SK-N-SH (cell line): ENCODE data around the gene ADAMTS4. TPM values are rescaled to one million over a fixed set of nuclear protein-coding genes. Genes with fewer than 3 reads are reported as not detected.

Experiments
- CTCF ChIA-PET: fragments of 300-600, 350-600 bp; formaldehyde crosslinking; extraction: SDS; loops from one replicate; lab custom pipeline; 2021; lab: Yijun Ruan, JAX
- POLR2A ChIA-PET: fragments of 350-600 bp; sonication (Branson Sonifier 250); formaldehyde crosslinking; extraction: SDS; loops from one replicate; lab custom pipeline; 2020; ENCODE audit warnings: antibody characterized with exemption, inconsistent platforms; lab: Yijun Ruan, JAX
- DNase-seq: peaks from one replicate; pipeline ENCODE4 v3.0.0; 2012
- H2AFZ ChIP-seq: fragments of 200-600 bp; sonication (generic); 2 replicates; pipeline ENCODE4 v1.8.1; 2016; ENCODE audit warnings: antibody characterized with exemption, mild to moderate bottlenecking, low read depth
- H3F3A ChIP-seq: fragments of 200-600 bp; sonication (generic); replicated peaks from 2 replicates; pipeline ENCODE3; 2016; ENCODE audit warnings: antibody characterized with exemption, mild to moderate bottlenecking; ENCODE audit not compliant: insufficient read depth
- H3K27ac ChIP-seq, 2 experiments: fragments of 200-500 bp in 1 of 2; fragments of 200-600 bp in 1 of 2; sonication (Bioruptor generic) in 1 of 2; sonication (generic), shearing (Covaris generic) in 1 of 2; 2 replicates each; pipeline versions ENCODE4 v1.5.1 to v1.6.1; 2014 to 2016; ENCODE audit warnings: low read depth in 2 of 2, inconsistent platforms in 1 of 2, low read length in 1 of 2, mild to moderate bottlenecking in 1 of 2, mixed read lengths in 1 of 2
- H3K27me3 ChIP-seq: fragments of 200-600 bp; sonication (generic), shearing (Covaris generic); 2 replicates; pipeline ENCODE4 v1.6.1; 2016; ENCODE audit warnings: mixed run types; ENCODE audit not compliant: insufficient read depth
- H3K36me3 ChIP-seq, 2 experiments: fragments of 200-500 bp in 1 of 2; fragments of 200-600 bp in 1 of 2; sonication (Bioruptor generic) in 1 of 2; sonication (generic) in 1 of 2; replicated peaks in 1 of 2; 2 replicates each; pipeline versions ENCODE3 to v1.5.1; 2014 to 2016; ENCODE audit warnings: low read length in 1 of 2, mild to moderate bottlenecking in 1 of 2; ENCODE audit not compliant: insufficient read depth in 2 of 2, control insufficient read depth in 1 of 2
- H3K4me1 ChIP-seq, 2 experiments: fragments of 200-500 bp in 1 of 2; fragments of 200-600 bp in 1 of 2; sonication (Bioruptor generic) in 1 of 2; sonication (generic), shearing (Covaris generic) in 1 of 2; 2 replicates each; pipeline versions ENCODE4 v1.5.1 to v1.6.1; 2014 to 2016; ENCODE audit warnings: low read depth in 1 of 2, low read length in 1 of 2, mixed run types in 1 of 2; ENCODE audit not compliant: insufficient read depth in 2 of 2, control insufficient read depth in 1 of 2
- H3K4me2 ChIP-seq: fragments of 200-600 bp; sonication (generic), shearing (Covaris generic); 2 replicates; pipeline ENCODE4 v1.6.1; 2017; ENCODE audit warnings: mixed run types
- H3K4me3 ChIP-seq, 2 experiments: fragments of 200-500 bp in 1 of 2; fragments of 200-600 bp in 1 of 2; sonication (Bioruptor generic) in 1 of 2; sonication (generic), shearing (Covaris generic) in 1 of 2; 2 replicates each; pipeline versions ENCODE4 v1.5.1 to v1.8.1; 2014 to 2016; ENCODE audit warnings: low read depth in 2 of 2, inconsistent platforms in 1 of 2, low read length in 1 of 2, mild to moderate bottlenecking in 1 of 2, mixed read lengths in 1 of 2, moderate library complexity in 1 of 2
- H3K79me2 ChIP-seq: fragments of 200-600 bp; sonication (generic); 2 replicates; pipeline ENCODE4 v1.8.1; 2017; ENCODE audit warnings: mild to moderate bottlenecking; ENCODE audit not compliant: insufficient read depth
- H3K9ac ChIP-seq: fragments of 200-600 bp; sonication (generic); 2 replicates; pipeline ENCODE4 v1.6.1; 2017; ENCODE audit warnings: mixed run types
- H3K9me2 ChIP-seq: fragments of 200-600 bp; sonication (generic); 2 replicates; pipeline ENCODE4 v1.6.1; 2017; ENCODE audit warnings: mixed run types
- H3K9me3 ChIP-seq: fragments of 200-600 bp; sonication (generic); 2 replicates; pipeline ENCODE4 v1.6.1; 2017; ENCODE audit warnings: mixed run types, mild to moderate bottlenecking, moderate library complexity
- H4K20me1 ChIP-seq: fragments of 200-600 bp; sonication (generic); 2 replicates; pipeline ENCODE4 v1.6.1; 2017; ENCODE audit warnings: mild to moderate bottlenecking, mixed run types; ENCODE audit not compliant: insufficient read depth
- CTCF ChIP-seq: fragments of 200-600 bp; sonication (generic); IDR thresholded peaks from 2 replicates; pipeline ENCODE4 v1.6.1; 2017; ENCODE audit warnings: antibody characterized with exemption, mild to moderate bottlenecking, moderate library complexity
- EP300 ChIP-seq, 2 experiments: IDR thresholded peaks; 2 replicates each; pipeline versions ENCODE4 v1.4.0 to v1.6.1; 2012; ENCODE audit warnings: borderline replicate concordance in 1 of 2, low read depth in 1 of 2, low read length in 1 of 2
- FOSL2 ChIP-seq: IDR thresholded peaks from 2 replicates; pipeline ENCODE4 v1.4.0; 2012; ENCODE audit warnings: low read depth, mild to moderate bottlenecking, moderate library complexity, borderline replicate concordance
- FOXM1 ChIP-seq: IDR thresholded peaks from 2 replicates; pipeline ENCODE4 v1.4.0; 2012; ENCODE audit warnings: low read depth, mild to moderate bottlenecking
- GABPA ChIP-seq: IDR thresholded peaks from 2 replicates; pipeline ENCODE4 v1.4.0; 2012; ENCODE audit warnings: low read depth, mild to moderate bottlenecking
- MEF2A ChIP-seq: IDR thresholded peaks from 2 replicates; pipeline ENCODE4 v1.4.0; 2012; ENCODE audit warnings: low read depth, borderline replicate concordance
- MXI1 ChIP-seq: IDR thresholded peaks from 2 replicates; pipeline ENCODE4 v1.6.1; 2012; ENCODE audit warnings: mild to moderate bottlenecking, low read depth, low read length, improper control_type of control experiment
- RAD21 ChIP-seq: IDR thresholded peaks from 2 replicates; pipeline ENCODE4 v1.6.1; 2012; ENCODE audit warnings: mild to moderate bottlenecking, low read length
- RCOR1 ChIP-seq: fragments of 150-350 bp; IDR thresholded peaks from 2 replicates; pipeline ENCODE4 v1.6.1; 2017; ENCODE audit warnings: antibody characterized with exemption, low read length
- RXRA ChIP-seq: IDR thresholded peaks from 2 replicates; pipeline ENCODE4 v1.4.0; 2012; ENCODE audit warnings: low read depth, mild to moderate bottlenecking, borderline replicate concordance
- SIN3A ChIP-seq: IDR thresholded peaks from 2 replicates; pipeline ENCODE4 v1.6.1; 2012; ENCODE audit warnings: low read depth, mild to moderate bottlenecking, low read length, moderate library complexity, borderline replicate concordance
- SMC3 ChIP-seq: IDR thresholded peaks from 2 replicates; pipeline ENCODE4 v1.6.1; 2012; ENCODE audit warnings: low read depth, low read length, improper control_type of control experiment
- TAF1 ChIP-seq: IDR thresholded peaks from 2 replicates; pipeline ENCODE4 v1.6.1; 2012; ENCODE audit warnings: low read depth, mild to moderate bottlenecking, low read length, moderate library complexity, borderline replicate concordance
- TEAD4 ChIP-seq: IDR thresholded peaks from 2 replicates; pipeline ENCODE4 v1.4.0; 2012; ENCODE audit warnings: mild to moderate bottlenecking, borderline replicate concordance; ENCODE audit not compliant: insufficient read depth
- USF1 ChIP-seq: IDR thresholded peaks from 2 replicates; pipeline ENCODE4 v1.4.0; 2012; ENCODE audit warnings: low read depth, borderline replicate concordance
- USF2 ChIP-seq: fragments of 150-350 bp; IDR thresholded peaks from 2 replicates; pipeline ENCODE4 v1.6.1; 2017; ENCODE audit warnings: antibody characterized with exemption, low read length, low read depth, borderline replicate concordance
- ZBTB33 ChIP-seq: IDR thresholded peaks from 2 replicates; pipeline ENCODE4 v1.4.0; 2012; ENCODE audit warnings: low read depth, borderline replicate concordance
- WGBS: methylation state at CpG from one replicate; pipeline ENCODE4 v1.1.6; 2017; ENCODE audit warnings: low lambda C conversion rate; 5-methylcytosine and 5-hydroxymethylcytosine counted together
- polyA plus RNA-seq, 3 experiments: library from polyadenylated mRNA; depleted of rRNA; stranded (reverse); fragments of >200 nt; gene quantifications; 2 replicates each; pipeline ENCODE4 v1.2.3, GENCODE V29; 2012

The ADAMTS4 gene
- polyA plus RNA-seq, 1 of the 3 experiments (the other 2 are of a cell fraction): 1.2 TPM

- TF ChIP-seq ZBTB33 (no peak), RAD21 (no peak), FOXM1 (no peak), RXRA (no peak), RCOR1 (no peak), USF2 (no peak), USF1 (no peak), MEF2A (no peak), TEAD4 (no peak), EP300 (IDR thresholded peaks at IDR 0.05; ENCODE audit: borderline replicate concordance in 1 of 2, low read depth in 1 of 2, low read length in 1 of 2) (no peak), GABPA (no peak), TAF1 (no peak), CTCF (no peak), SIN3A (no peak), MXI1 (no peak), SMC3 (no peak), FOSL2 (no peak)
- CTCF ChIA-PET: interaction anchor here (0.7 kb wide), 2 partner anchors 13 to 817 kb away, joined by 3 to 4 read pairs; partner anchors contain the start of gene USP21
- H2AFZ ChIP-seq: no peak overlapping the region
- no peaks in the 10 kb centered on the region for H3K9me3 ChIP-seq
- no peak overlapping the region for H3K4me2 ChIP-seq
- no peak overlapping the region for H3K27ac ChIP-seq
- H3K4me3 ChIP-seq: no peak overlapping the region
- H3F3A ChIP-seq: no peaks in the 10 kb centered on the region
- no peaks in the 10 kb centered on the region for H4K20me1 ChIP-seq
- DNase-seq: no peak
- POLR2A ChIA-PET: interaction anchor here (1.4 kb wide), 1 partner anchor 10 kb away, joined by 4 read pairs; no protein-coding TSS in a partner anchor
- peaks cover 16% of the 10 kb centered on the region; the same call in 1 of the 2 replicates for H3K79me2 ChIP-seq
- H3K9me2 ChIP-seq: no peaks in the 10 kb centered on the region
- H3K4me1 ChIP-seq: peaks cover 0 to 22% of the 10 kb centered on the region in 2 experiments; a peak in 1 of 4 replicates
- WGBS: 90% methylated on average over 12 of the region's 12 CpGs
- H3K9ac ChIP-seq: no peak overlapping the region
- H3K36me3 ChIP-seq: peaks cover 37 to 61% of the 10 kb centered on the region in 2 experiments
- H3K27me3 ChIP-seq: no peaks in the 10 kb centered on the region
Observed at GRCh38 chr1:161171696-161172095, 27.2 kb downstream of the ADAMTS4 start.
